Esophagus squamous epithelium (tissue), 4 donors: ENCODE measurements around the gene C11orf97.

Experiments used
- POLR2A ChIP-seq, 4 donors: fragments of 450-650 bp; IDR thresholded peaks; one replicate each; pipeline ENCODE4 v1.6.1; 2017; ENCODE audit warnings: antibody characterized with exemption in 4 of 4, mild to moderate bottlenecking in 4 of 4, moderate library complexity in 3 of 4
- TF ChIP-seq, protein P1 (sequence below), 6 experiments: fragments of 450-650 bp in 4 of 6; fragments of 200-600 bp in 2 of 6; sonication (generic) in 2 of 6; IDR thresholded peaks; one replicate each; pipeline ENCODE4 v1.5.1; 2016 to 2019; ENCODE audit warnings: antibody characterized with exemption in 6 of 6, mild to moderate bottlenecking in 4 of 6, moderate library complexity in 4 of 6

DNA sequence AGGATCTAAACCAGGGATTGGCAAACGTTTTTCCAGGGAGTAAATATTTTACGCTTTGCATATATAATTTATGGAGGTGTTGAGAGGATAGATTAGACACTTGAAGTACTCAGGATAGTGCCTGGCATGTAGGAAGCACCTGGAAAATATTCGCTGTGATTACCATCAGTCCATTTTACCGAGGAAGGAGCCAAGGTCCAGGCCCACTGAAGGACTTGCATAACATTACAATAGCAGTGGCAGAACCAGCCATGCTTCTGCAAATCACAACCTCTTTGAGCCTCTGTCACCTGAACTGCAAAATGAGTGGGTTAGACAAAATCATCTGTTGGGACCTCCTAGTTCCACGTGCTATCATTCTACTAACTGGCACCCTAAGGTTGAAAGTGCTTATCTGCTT is 36.9 kb downstream of the C11orf97 start:
- TF ChIP-seq, protein P1, sequence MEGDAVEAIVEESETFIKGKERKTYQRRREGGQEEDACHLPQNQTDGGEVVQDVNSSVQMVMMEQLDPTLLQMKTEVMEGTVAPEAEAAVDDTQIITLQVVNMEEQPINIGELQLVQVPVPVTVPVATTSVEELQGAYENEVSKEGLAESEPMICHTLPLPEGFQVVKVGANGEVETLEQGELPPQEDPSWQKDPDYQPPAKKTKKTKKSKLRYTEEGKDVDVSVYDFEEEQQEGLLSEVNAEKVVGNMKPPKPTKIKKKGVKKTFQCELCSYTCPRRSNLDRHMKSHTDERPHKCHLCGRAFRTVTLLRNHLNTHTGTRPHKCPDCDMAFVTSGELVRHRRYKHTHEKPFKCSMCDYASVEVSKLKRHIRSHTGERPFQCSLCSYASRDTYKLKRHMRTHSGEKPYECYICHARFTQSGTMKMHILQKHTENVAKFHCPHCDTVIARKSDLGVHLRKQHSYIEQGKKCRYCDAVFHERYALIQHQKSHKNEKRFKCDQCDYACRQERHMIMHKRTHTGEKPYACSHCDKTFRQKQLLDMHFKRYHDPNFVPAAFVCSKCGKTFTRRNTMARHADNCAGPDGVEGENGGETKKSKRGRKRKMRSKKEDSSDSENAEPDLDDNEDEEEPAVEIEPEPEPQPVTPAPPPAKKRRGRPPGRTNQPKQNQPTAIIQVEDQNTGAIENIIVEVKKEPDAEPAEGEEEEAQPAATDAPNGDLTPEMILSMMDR (IDR thresholded peaks at IDR 0.05): no peak
- no peak for TF ChIP-seq POLR2A (IDR thresholded peaks at IDR 0.05)
